ENCODE results near the gene FBXL3. TPM values are rescaled to one million over a fixed set of nuclear protein-coding genes. Genes with fewer than 3 reads are reported as not detected.
A peak's percentile ranks its signal among the peaks of the same experiment; 100 is the strongest.

The FBXL3 gene
- total RNA-seq, 1 experiment from 2014 or later, result 8.8 TPM

GRCh38 chr13:77000475-77000874 lies 26.5 kb downstream of the FBXL3 start:
- no TSS peak for BruUV-seq (replicated peaks)
- CTCF ChIA-PET, result interaction anchor here (0.7 kb wide), 1 partner anchor 198 kb away, joined by 5 read pairs; no protein-coding TSS in a partner anchor
- Mint-ChIP-seq H3K4me1 (ENCODE audit: low read depth, unreplicated experiment) (no peaks in the 10 kb centered on the region), H3K27ac (ENCODE audit: unreplicated experiment) (no peak overlapping the region), H3K27me3 (ENCODE audit: unreplicated experiment) (no peaks in the 10 kb centered on the region), H3K4me3 (ENCODE audit: low read depth, unreplicated experiment) (no peak overlapping the region), H3K9me3 (ENCODE audit: low read depth, unreplicated experiment) (no peaks in the 10 kb centered on the region), H3K36me3 (ENCODE audit: insufficient read depth, unreplicated experiment) (no peaks in the 10 kb centered on the region)
- no peak for TF ChIP-seq CTCF (IDR thresholded peaks at IDR 0.05; ENCODE audit: unreplicated experiment)
- DNase-seq, result no peak
- intact Hi-C loops (cut with micrococcal nuclease; ENCODE audit: unreplicated experiment), result no loop called here

GRCh38 chr13:76994281-76994680 lies 32.7 kb downstream of the FBXL3 start:
- H3K9me3 Mint-ChIP-seq (ENCODE audit: low read depth, unreplicated experiment), result no peaks in the 10 kb centered on the region

GRCh38 chr13:76993473-76993872 lies 33.5 kb downstream of the FBXL3 start:
- Mint-ChIP-seq H3K4me1 (ENCODE audit: low read depth, unreplicated experiment) (peaks cover 7% of the 10 kb centered on the region), H3K36me3 (ENCODE audit: insufficient read depth, unreplicated experiment) (peaks cover 10% of the 10 kb centered on the region), H3K27ac (ENCODE audit: unreplicated experiment) (no peak overlapping the region), H3K9me3 (ENCODE audit: low read depth, unreplicated experiment) (no peaks in the 10 kb centered on the region), H3K4me3 (ENCODE audit: low read depth, unreplicated experiment) (no peak overlapping the region), H3K27me3 (ENCODE audit: unreplicated experiment) (no peaks in the 10 kb centered on the region)
- no peak for TF ChIP-seq CTCF (IDR thresholded peaks at IDR 0.05; ENCODE audit: unreplicated experiment)
- intact Hi-C loops (cut with micrococcal nuclease; ENCODE audit: unreplicated experiment), result no loop called here
- DNase-seq, result no peak
- no TSS peak for BruUV-seq (replicated peaks)
- CTCF ChIA-PET, result no interaction called here

More at GRCh38 chr13:76994281-76994680, 32.7 kb downstream of the FBXL3 start:
- no peak for TF ChIP-seq CTCF (IDR thresholded peaks at IDR 0.05; ENCODE audit: unreplicated experiment)
- intact Hi-C loops (cut with micrococcal nuclease; ENCODE audit: unreplicated experiment), result no loop called here
- H3K27ac Mint-ChIP-seq (ENCODE audit: unreplicated experiment), result no peak overlapping the region
- peaks cover 10% of the 10 kb centered on the region for H3K36me3 Mint-ChIP-seq (ENCODE audit: insufficient read depth, unreplicated experiment)
- BruUV-seq (replicated peaks), result no TSS peak
- H3K4me1 Mint-ChIP-seq (ENCODE audit: low read depth, unreplicated experiment), result peaks cover 7% of the 10 kb centered on the region
- no peak for DNase-seq
- CTCF ChIA-PET, result no interaction called here
- no peaks in the 10 kb centered on the region for H3K27me3 Mint-ChIP-seq (ENCODE audit: unreplicated experiment)
- no peak overlapping the region for H3K4me3 Mint-ChIP-seq (ENCODE audit: low read depth, unreplicated experiment)

- CTCF ChIA-PET, result no interaction called here
- no TSS peak for BruUV-seq (replicated peaks)
- Mint-ChIP-seq H3K36me3 (ENCODE audit: insufficient read depth, unreplicated experiment) (peaks cover 10% of the 10 kb centered on the region), H3K9me3 (ENCODE audit: low read depth, unreplicated experiment) (no peaks in the 10 kb centered on the region), H3K4me1 (ENCODE audit: low read depth, unreplicated experiment) (peaks cover 7% of the 10 kb centered on the region), H3K27ac (ENCODE audit: unreplicated experiment) (no peak overlapping the region), H3K27me3 (ENCODE audit: unreplicated experiment) (no peaks in the 10 kb centered on the region), H3K4me3 (ENCODE audit: low read depth, unreplicated experiment) (peak overlapping the region; percentile 80)
- DNase-seq, result no peak
- no peak for TF ChIP-seq CTCF (IDR thresholded peaks at IDR 0.05; ENCODE audit: unreplicated experiment)
- intact Hi-C loops (cut with micrococcal nuclease; ENCODE audit: unreplicated experiment), result no loop called here
These were observed 33.9 kb downstream of the FBXL3 start for GRCh38 chr13:76993021-76993420.

Measured in Calu3 (cell line).